Measurements from ENCODE around the gene LRRC57. TPM values are rescaled to one million over a fixed set of nuclear protein-coding genes. Genes with fewer than 3 reads are reported as not detected.

Gene LRRC57
- total and polyA plus RNA-seq, 2 of the 8 experiments (the other 6 are each of a cell fraction or from before 2014, with no cell fraction given) = 5.0 to 12.7 TPM

- Histone ChIP-seq H3K36me3 (ENCODE audit: control insufficient read depth in 2 of 4, insufficient read depth in 4 of 4, low read length in 3 of 4) (no peaks in the 10 kb centered on the region), H3K4ac (replicated peaks; ENCODE audit: insufficient read length, low read depth, low read length) (no peak overlapping the region), H3K27me3 (replicated peaks in 1 of 4; ENCODE audit: control insufficient read depth in 3 of 4, extremely low read depth in 1 of 4, insufficient read depth in 3 of 4, low read length in 3 of 4) (no peaks in the 10 kb centered on the region), H3K14ac (ENCODE audit: insufficient read length) (no peak overlapping the region), H4K5ac (ENCODE audit: insufficient read length, low read depth, low read length) (no peak overlapping the region), H2AFZ (ENCODE audit: low read length) (no peak overlapping the region), H3K23ac (ENCODE audit: insufficient read length) (no peak overlapping the region), H2BK5ac (ENCODE audit: low read depth, low read length) (no peak overlapping the region), H3K4me3 (ENCODE audit: extremely low read depth in 1 of 4, insufficient read depth in 2 of 4, low read depth in 3 of 4, low read length in 4 of 4) (no peak overlapping the region), H2AK5ac (ENCODE audit: low read depth, low read length) (no peak overlapping the region), H4K8ac (ENCODE audit: extremely low read depth, insufficient read depth, low read length) (no peak overlapping the region), H3K4me1 (replicated peaks in 1 of 4; ENCODE audit: control insufficient read depth in 3 of 4, insufficient read depth in 4 of 4, low read length in 3 of 4) (no peaks in the 10 kb centered on the region; a peak in 2 of 7 replicates), H3K56ac (replicated peaks; ENCODE audit: insufficient read length, low read depth, low read length) (no peak overlapping the region), H3K27ac (ENCODE audit: low read depth, low read length) (no peak overlapping the region), H4K20me1 (replicated peaks in 1 of 2; ENCODE audit: control insufficient read depth in 1 of 2, insufficient read depth in 2 of 2, low read length in 2 of 2) (no peaks in the 10 kb centered on the region), H2BK20ac (ENCODE audit: low read length) (no peak overlapping the region), H2BK12ac (ENCODE audit: low read depth, low read length) (no peak overlapping the region), H2BK15ac (ENCODE audit: low read length) (no peak overlapping the region), H3K79me2 (ENCODE audit: control insufficient read depth in 1 of 2, insufficient read depth in 2 of 2, low read length in 2 of 2) (peaks cover 0 to 45% of the 10 kb centered on the region in 2 experiments; a peak in 3 of 4 replicates), H3K79me1 (ENCODE audit: low read depth, low read length) (peaks cover 5% of the 10 kb centered on the region), H3K23me2 (ENCODE audit: low read depth, low read length) (no peaks in the 10 kb centered on the region), H4K91ac (replicated peaks; ENCODE audit: insufficient read length, low read length) (no peak overlapping the region), H3K4me2 (ENCODE audit: insufficient read depth in 1 of 2, low read depth in 2 of 2, low read length in 2 of 2) (no peak overlapping the region), H3K9ac (replicated peaks in 1 of 4; ENCODE audit: extremely low read depth in 1 of 4, low read depth in 3 of 4, low read length in 3 of 4) (no peak overlapping the region), H2BK120ac (replicated peaks; ENCODE audit: low read depth, low read length) (no peak overlapping the region), H3K18ac (ENCODE audit: extremely low read depth, low read length) (no peak overlapping the region), H3K9me3 (ENCODE audit: insufficient read depth in 2 of 2, low read depth in 1 of 2, low read length in 1 of 2) (no peaks in the 10 kb centered on the region)
- CTCF ChIA-PET (ENCODE audit: partially characterized antibody) = interaction anchor here (0.5 to 2.4 kb wide), 6 partner anchors 145 to 1516 kb away, joined by 3 to 10 read pairs (median 4); no protein-coding TSS in a partner anchor
- WGBS, 2 experiments (ENCODE audit: extremely low coverage in 1 of 2, insufficient coverage in 1 of 2, insufficient read length in 1 of 2, insufficient replicate concordance in 2 of 2, low coverage in 1 of 2, low lambda C conversion rate in 2 of 2, missing lambda C conversion rate in 1 of 2) = 88% methylated on average over 3 of the region's 3 CpGs; no CpG with 5 or more reads in 1 of the 2 experiments
- FAIRE-seq (no peak), DNase-seq (ENCODE audit: low read depth in 1 of 2, low spot score in 2 of 2) (no peak)
- TF ChIP-seq CEBPB (IDR thresholded peaks at IDR 0.05; ENCODE audit: low read depth, low read length) (no peak), CHD1 (IDR thresholded peaks at IDR 0.05; ENCODE audit: low read depth, low read length) (no peak), CBX8 (IDR thresholded peaks at IDR 0.05; ENCODE audit: borderline replicate concordance, low read depth, low read length) (no peak)
- POLR2A ChIA-PET (ENCODE audit: partially characterized antibody) = interaction anchor here (0.6 to 1.8 kb wide), 3 partner anchors 14 to 961 kb away, joined by 3 to 5 read pairs (median 4); partner anchors contain the start of genes RPAP1 and ZNF106
These were observed 44.0 kb downstream of the LRRC57 start for GRCh38 chr15:42504631-42505030.
